ENCODE measurements around the gene DNMT3A.
A peak's percentile ranks its signal among the peaks of the same experiment; 100 is the strongest.

DNMT3A gene

DNA sequence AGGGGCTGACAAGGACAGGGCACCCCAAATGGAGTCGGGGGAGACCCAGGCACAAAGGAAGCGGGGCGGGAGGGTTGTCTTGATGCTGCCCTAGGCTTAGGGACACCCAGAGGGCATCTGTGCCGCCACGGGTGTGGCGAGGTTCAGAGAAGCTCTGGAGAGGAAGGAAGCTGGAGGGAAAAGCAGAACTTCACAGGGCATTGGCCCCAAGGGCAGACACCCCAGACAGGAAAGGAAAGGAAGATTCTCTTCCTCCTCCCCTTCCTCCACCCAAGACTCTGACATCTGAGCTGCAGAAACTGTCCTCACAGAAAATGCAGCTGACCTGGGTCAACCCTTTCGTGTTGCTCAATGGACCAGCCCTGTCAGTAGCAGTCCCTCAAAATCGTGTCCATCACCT, 25.6 kb downstream of the DNMT3A start:
- Histone ChIP-seq H3K9me3 (ENCODE audit: control insufficient read depth in 1 of 2, low read length in 2 of 2) (no peaks in the 10 kb centered on the region), H3K4me1 (ENCODE audit: control insufficient read depth in 1 of 2, insufficient read depth in 2 of 2, low read length in 2 of 2) (peaks cover 19 to 26% of the 10 kb centered on the region in 2 donors), H3K27ac (ENCODE audit: low read depth, low read length) (no peak overlapping the region), H3K9ac (ENCODE audit: low read depth in 1 of 2, low read length in 2 of 2) (no peak overlapping the region), H3K4me3 (ENCODE audit: low read depth in 1 of 2, low read length in 2 of 2) (no peak overlapping the region), H3K36me3 (ENCODE audit: control insufficient read depth in 1 of 2, insufficient read depth in 2 of 2, low read length in 2 of 2) (peaks cover 3 to 5% of the 10 kb centered on the region in 2 donors), H3K27me3 (ENCODE audit: control insufficient read depth in 1 of 2, insufficient read depth in 2 of 2, low read length in 2 of 2) (no peaks in the 10 kb centered on the region)

DNA sequence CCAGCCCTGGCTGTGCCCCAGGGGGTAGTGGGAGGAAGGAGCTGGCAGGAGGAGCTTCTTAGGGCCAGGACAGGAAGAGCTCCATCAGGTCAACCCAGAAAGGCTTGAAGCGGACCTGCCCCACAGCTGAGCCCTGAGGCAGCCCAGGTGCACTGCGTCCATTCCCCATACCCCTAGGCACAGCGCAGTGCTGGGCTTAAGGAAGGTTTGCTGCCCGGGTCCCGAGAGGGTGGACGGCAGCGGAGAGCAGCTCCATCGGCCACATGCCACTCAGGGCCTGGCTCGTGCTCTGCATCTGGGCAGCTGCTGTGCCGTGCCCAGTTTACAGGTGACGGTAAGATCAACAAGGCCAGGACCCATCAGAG, 26.4 kb downstream of the DNMT3A start:
- Histone ChIP-seq H3K9me3 (ENCODE audit: control insufficient read depth in 1 of 2, low read length in 2 of 2) (no peaks in the 10 kb centered on the region), H3K36me3 (ENCODE audit: control insufficient read depth in 1 of 2, insufficient read depth in 2 of 2, low read length in 2 of 2) (peaks cover 3 to 5% of the 10 kb centered on the region in 2 donors), H3K4me1 (ENCODE audit: control insufficient read depth in 1 of 2, insufficient read depth in 2 of 2, low read length in 2 of 2) (peaks cover 24 to 33% of the 10 kb centered on the region in 2 donors), H3K27me3 (ENCODE audit: control insufficient read depth in 1 of 2, insufficient read depth in 2 of 2, low read length in 2 of 2) (no peaks in the 10 kb centered on the region), H3K9ac (ENCODE audit: low read depth in 1 of 2, low read length in 2 of 2) (no peak overlapping the region), H3K4me3 (ENCODE audit: low read depth in 1 of 2, low read length in 2 of 2) (no peak overlapping the region), H3K27ac (ENCODE audit: low read depth, low read length) (no peak overlapping the region)

DNA sequence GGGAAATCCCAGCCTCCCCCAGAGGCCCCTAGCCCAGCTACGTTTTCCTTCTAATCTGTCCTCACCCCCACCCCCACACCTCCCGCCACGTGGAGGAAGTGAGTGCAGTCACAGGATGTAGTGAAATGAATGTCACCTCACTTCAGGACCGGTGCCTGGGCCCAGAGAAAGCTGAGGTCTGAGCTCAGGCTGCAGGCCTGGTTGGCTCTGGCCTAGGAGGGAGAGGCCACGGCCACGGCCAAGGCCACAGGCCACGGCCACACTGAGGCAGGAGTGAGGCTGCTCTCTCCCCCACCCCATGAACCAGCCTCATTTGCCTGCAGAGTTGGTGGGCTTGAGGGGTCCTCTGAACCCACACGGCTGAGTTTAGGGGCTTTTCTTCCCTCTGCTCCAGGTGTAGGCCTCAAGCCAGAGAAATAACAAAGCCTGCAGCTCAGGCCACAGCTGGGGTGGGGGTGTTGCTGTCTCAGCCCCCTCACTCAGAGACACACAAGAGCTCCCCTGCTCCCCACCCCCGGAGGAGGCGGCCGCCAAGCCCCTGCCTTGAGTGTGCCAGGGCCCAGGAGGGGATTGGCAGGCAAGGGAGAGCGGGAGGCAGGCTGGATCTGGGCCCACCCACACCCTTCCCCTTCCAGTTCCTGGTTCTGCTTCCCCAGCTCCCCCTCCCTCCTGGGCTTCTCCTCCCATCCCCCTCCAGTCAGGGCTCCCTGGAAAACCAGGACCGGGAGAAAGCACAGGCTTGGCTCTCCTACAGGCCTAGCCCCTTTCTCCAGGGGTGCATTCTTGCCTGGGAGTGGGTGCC, 27.0 kb downstream of the DNMT3A start:
- peak overlapping the region; percentile 42 for H3K27ac ChIP-seq (ENCODE audit: low read depth, low read length)
- H3K4me1 ChIP-seq (ENCODE audit: control insufficient read depth in 1 of 2, insufficient read depth in 2 of 2, low read length in 2 of 2), result peaks cover 26 to 34% of the 10 kb centered on the region in 2 donors
- peaks cover 3 to 5% of the 10 kb centered on the region in 2 donors for H3K36me3 ChIP-seq (ENCODE audit: control insufficient read depth in 1 of 2, insufficient read depth in 2 of 2, low read length in 2 of 2)
- H3K27me3 ChIP-seq (ENCODE audit: control insufficient read depth in 1 of 2, insufficient read depth in 2 of 2, low read length in 2 of 2), result no peaks in the 10 kb centered on the region
- no peak overlapping the region for H3K4me3 ChIP-seq (ENCODE audit: low read depth in 1 of 2, low read length in 2 of 2)
- H3K9ac ChIP-seq (ENCODE audit: low read depth in 1 of 2, low read length in 2 of 2), result no peak overlapping the region
- no peaks in the 10 kb centered on the region for H3K9me3 ChIP-seq (ENCODE audit: control insufficient read depth in 1 of 2, low read length in 2 of 2)

DNA sequence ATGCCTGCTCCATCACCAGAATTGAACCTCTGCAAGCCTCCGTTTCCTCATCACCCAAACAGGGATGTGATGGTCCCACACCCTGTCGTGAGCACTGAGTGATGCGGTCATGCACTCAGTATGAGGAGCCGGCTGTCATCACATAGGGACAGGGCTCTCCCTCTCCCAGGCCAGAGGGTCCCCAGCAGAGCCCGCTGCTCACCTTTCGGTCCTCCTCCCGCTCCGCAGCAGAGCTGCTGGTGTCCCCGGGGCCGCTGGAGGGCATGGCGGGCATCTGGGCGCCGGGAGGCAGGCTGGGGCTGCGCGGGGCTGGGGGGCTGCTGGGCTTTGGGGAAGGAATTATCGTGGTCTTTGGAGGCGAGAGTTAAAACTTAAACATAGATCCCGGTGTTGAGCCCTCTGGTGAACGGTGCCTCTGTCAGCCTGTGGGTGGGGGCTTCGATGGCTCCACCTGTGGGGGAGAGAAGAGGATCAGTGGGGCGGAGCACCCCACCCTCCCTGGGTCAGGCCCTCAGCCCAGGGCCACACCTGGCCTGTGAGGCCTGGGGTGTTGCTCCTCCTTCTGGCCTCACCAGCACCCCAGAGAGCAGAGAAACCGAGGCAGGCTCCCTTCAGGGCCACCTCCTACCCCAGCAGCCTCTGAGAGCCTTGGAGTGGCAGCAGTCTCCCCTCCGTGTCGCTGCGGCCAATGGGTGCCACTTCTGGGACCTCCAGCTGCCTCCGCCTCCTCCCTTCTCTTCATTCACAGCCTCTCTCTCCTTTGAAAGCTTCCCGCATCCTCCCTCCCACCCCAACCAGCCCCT, 27.8 kb downstream of the DNMT3A start:
- H3K9me3 ChIP-seq (ENCODE audit: control insufficient read depth in 1 of 2, low read length in 2 of 2), result no peaks in the 10 kb centered on the region
- no peak overlapping the region for H3K4me3 ChIP-seq (ENCODE audit: low read depth in 1 of 2, low read length in 2 of 2)
- H3K9ac ChIP-seq (ENCODE audit: low read depth in 1 of 2, low read length in 2 of 2), result no peak overlapping the region
- no peaks in the 10 kb centered on the region for H3K27me3 ChIP-seq (ENCODE audit: control insufficient read depth in 1 of 2, insufficient read depth in 2 of 2, low read length in 2 of 2)
- H3K27ac ChIP-seq (ENCODE audit: low read depth, low read length), result no peak overlapping the region
- peaks cover 3 to 5% of the 10 kb centered on the region in 2 donors for H3K36me3 ChIP-seq (ENCODE audit: control insufficient read depth in 1 of 2, insufficient read depth in 2 of 2, low read length in 2 of 2)
- H3K4me1 ChIP-seq (ENCODE audit: control insufficient read depth in 1 of 2, insufficient read depth in 2 of 2, low read length in 2 of 2), result peaks cover 26 to 34% of the 10 kb centered on the region in 2 donors

DNA sequence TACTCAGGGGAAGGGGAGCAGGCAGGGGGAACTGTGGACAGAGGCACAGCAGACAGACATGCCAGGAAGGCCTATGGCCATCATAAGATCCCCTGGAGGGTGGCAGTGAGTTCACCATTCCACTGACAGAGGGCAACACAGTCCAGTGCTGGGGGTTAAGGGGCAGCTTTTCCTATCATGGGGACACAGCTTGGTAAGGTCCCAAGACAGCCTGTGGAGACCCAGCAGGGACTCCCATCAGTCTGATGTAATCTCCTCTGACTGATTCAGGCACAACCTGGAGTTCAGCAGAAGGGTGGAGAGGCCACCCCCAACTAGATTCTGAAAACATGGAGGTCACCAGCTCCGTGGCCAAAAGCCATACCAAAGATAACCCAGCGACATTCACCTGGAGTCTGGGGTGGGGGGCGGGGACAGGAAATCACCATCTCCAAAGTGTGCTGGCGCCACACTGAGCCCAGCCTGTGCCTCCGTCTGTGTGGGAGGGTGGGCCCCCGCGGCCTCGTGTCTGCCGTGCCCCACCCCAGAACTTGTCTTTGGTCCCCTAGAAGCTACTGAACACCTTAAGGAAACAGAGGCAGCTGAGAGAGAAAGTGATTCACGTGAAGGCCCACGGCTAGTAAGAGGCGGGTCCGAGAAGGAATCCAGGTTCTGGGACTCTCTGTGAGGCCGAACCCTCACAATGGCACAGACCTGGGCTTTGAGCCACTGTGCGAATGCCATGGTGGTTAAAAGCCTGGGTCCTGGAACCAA, 28.6 kb downstream of the DNMT3A start:
- Histone ChIP-seq H3K4me3 (ENCODE audit: low read depth in 1 of 2, low read length in 2 of 2) (no peak overlapping the region), H3K27ac (ENCODE audit: low read depth, low read length) (no peak overlapping the region), H3K27me3 (ENCODE audit: control insufficient read depth in 1 of 2, insufficient read depth in 2 of 2, low read length in 2 of 2) (no peaks in the 10 kb centered on the region), H3K4me1 (ENCODE audit: control insufficient read depth in 1 of 2, insufficient read depth in 2 of 2, low read length in 2 of 2) (peaks cover 26 to 34% of the 10 kb centered on the region in 2 donors), H3K9me3 (ENCODE audit: control insufficient read depth in 1 of 2, low read length in 2 of 2) (no peaks in the 10 kb centered on the region), H3K36me3 (ENCODE audit: control insufficient read depth in 1 of 2, insufficient read depth in 2 of 2, low read length in 2 of 2) (peaks cover 5 to 7% of the 10 kb centered on the region in 2 donors), H3K9ac (ENCODE audit: low read depth in 1 of 2, low read length in 2 of 2) (no peak overlapping the region)

DNA sequence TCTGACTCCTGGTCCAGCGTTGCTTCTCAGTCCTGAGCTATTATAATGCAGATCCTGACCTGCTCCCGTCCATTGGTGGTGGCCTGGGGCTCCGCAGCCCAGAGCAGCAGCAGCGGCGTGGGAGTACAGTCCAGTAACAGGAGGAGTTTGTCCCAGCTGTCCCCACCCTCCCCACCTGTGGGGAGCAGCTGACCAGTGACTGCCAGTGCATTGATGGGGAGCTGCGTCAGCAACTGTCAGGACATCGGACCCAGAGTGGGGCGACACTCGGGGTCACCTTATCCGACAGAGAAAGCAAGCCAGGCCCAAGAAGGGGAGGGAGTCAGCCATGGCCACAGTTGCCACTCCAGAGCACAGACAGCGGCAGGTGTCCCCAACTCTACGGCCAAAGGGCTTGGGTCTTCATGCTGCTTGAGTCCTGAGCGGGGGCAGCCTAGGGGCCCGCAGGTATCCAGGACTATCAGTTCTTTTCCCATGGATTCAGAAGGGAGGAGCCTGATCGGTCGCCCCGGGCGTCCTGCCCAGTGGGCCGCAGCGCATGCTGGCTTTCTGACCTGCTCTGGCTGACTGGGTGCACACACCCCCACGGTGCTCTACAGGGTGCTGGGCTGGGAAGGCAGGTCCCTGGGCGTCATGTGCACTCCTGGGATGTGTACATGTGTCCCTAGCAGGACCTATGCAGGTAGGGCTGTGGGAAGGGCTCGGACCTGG, 29.7 kb downstream of the DNMT3A start:
- H3K36me3 ChIP-seq (ENCODE audit: control insufficient read depth in 1 of 2, insufficient read depth in 2 of 2, low read length in 2 of 2), result peaks cover 6 to 13% of the 10 kb centered on the region in 2 donors
- H3K9ac ChIP-seq (ENCODE audit: low read depth in 1 of 2, low read length in 2 of 2), result no peak overlapping the region

DNA sequence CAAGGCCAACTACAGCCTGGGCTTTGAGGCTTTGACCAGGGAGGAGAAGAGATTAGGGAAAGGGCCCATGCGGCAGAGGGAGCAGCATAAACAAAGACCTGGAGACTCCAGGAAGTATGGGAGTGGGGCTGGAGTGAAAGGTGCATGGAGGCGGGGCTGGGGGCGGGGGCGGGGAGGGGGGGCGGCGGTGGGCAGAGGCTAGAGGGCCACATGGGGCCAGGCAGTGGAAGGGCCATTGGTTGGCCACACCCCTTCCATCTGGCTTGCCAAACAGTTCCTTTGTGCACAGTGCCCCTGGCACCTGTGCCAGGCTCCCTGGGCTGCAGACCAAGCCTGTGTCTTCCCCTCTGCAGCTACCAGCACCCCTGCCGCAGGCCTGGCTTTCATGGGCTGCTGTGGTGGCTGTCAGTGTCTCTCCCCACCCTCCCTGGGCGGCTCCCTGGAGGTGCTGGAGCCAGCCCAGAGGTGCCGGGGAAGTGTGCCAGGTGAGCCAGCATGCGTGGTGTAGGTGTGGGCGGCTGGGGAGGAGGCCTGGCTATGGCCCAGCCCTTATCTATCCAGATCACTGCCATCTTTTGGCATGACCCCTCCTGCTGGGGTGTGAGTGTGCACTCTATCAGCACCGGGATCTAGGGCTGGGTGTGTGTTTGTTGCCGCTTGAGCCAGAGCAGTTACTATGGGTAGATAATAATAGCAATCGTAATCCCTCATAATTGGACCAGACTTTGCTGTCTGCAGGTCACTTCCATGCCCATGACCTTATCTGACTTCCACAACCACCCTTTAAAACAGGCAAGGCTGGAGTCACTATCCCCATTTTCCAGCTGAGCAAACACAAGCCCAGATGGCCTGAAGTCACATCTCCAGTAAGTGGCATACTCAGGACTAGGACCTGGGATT, 30.5 kb downstream of the DNMT3A start:
- Histone ChIP-seq H3K36me3 (ENCODE audit: control insufficient read depth in 1 of 2, insufficient read depth in 2 of 2, low read length in 2 of 2) (peaks cover 13 to 18% of the 10 kb centered on the region in 2 donors), H3K9me3 (ENCODE audit: control insufficient read depth in 1 of 2, low read length in 2 of 2) (no peaks in the 10 kb centered on the region), H3K4me3 (ENCODE audit: low read depth in 1 of 2, low read length in 2 of 2) (no peak overlapping the region), H3K4me1 (ENCODE audit: control insufficient read depth in 1 of 2, insufficient read depth in 2 of 2, low read length in 2 of 2) (peaks cover 26 to 31% of the 10 kb centered on the region in 2 donors), H3K27ac (ENCODE audit: low read depth, low read length) (peak overlapping the region; percentile 55), H3K27me3 (ENCODE audit: control insufficient read depth in 1 of 2, insufficient read depth in 2 of 2, low read length in 2 of 2) (no peaks in the 10 kb centered on the region), H3K9ac (ENCODE audit: low read depth in 1 of 2, low read length in 2 of 2) (no peak overlapping the region)

More for the DNA sequence above, 29.7 kb downstream of the DNMT3A start:
- H3K27ac ChIP-seq (ENCODE audit: low read depth, low read length), result no peak overlapping the region
- no peak overlapping the region for H3K4me3 ChIP-seq (ENCODE audit: low read depth in 1 of 2, low read length in 2 of 2)
- no peaks in the 10 kb centered on the region for H3K9me3 ChIP-seq (ENCODE audit: control insufficient read depth in 1 of 2, low read length in 2 of 2)
- H3K4me1 ChIP-seq (ENCODE audit: control insufficient read depth in 1 of 2, insufficient read depth in 2 of 2, low read length in 2 of 2), result peaks cover 26 to 34% of the 10 kb centered on the region in 2 donors
- H3K27me3 ChIP-seq (ENCODE audit: control insufficient read depth in 1 of 2, insufficient read depth in 2 of 2, low read length in 2 of 2), result no peaks in the 10 kb centered on the region

DNA sequence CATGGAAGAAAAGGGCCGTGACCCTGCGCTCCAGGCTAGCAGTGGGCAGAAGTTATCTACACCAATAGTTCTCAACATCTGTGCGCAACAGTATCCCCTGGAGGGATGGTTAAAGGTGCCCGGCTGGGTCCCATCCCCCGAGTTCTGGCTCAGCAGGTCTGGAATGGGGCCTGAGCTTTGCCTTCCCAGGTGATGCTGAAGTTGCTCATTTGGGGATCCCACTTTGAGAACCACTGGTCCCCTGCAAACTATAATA, 31.1 kb downstream of the DNMT3A start:
- Histone ChIP-seq H3K9ac (ENCODE audit: low read depth in 1 of 2, low read length in 2 of 2) (no peak overlapping the region), H3K27me3 (ENCODE audit: control insufficient read depth in 1 of 2, insufficient read depth in 2 of 2, low read length in 2 of 2) (no peaks in the 10 kb centered on the region), H3K4me3 (ENCODE audit: low read depth in 1 of 2, low read length in 2 of 2) (no peak overlapping the region), H3K9me3 (ENCODE audit: control insufficient read depth in 1 of 2, low read length in 2 of 2) (no peaks in the 10 kb centered on the region), H3K36me3 (ENCODE audit: control insufficient read depth in 1 of 2, insufficient read depth in 2 of 2, low read length in 2 of 2) (peaks cover 15 to 22% of the 10 kb centered on the region in 2 donors), H3K27ac (ENCODE audit: low read depth, low read length) (peak overlapping the region; percentile 55), H3K4me1 (ENCODE audit: control insufficient read depth in 1 of 2, insufficient read depth in 2 of 2, low read length in 2 of 2) (peaks cover 26 to 34% of the 10 kb centered on the region in 2 donors)

DNA sequence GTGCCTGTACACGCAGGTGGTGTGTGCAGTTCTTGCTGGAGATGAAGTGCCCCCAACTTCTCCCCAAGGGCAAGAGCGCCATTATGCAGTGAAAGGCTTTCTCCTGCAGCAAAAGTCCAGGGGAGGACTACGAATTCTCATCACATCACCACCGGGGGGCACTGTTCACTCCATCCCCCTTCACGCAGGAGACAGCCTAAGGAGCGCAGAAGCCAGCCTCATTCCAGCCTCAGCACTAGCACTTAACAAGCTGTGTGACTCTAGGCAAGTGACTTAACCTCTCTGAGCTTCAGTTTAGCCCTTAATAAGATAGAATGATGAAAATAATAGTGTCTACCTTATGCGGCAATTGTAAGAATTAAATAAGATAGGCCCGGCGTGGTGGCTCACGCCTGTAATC, 32.3 kb downstream of the DNMT3A start:
- Histone ChIP-seq H3K27ac (ENCODE audit: low read depth, low read length) (no peak overlapping the region), H3K27me3 (ENCODE audit: control insufficient read depth in 1 of 2, insufficient read depth in 2 of 2, low read length in 2 of 2) (no peaks in the 10 kb centered on the region), H3K9me3 (ENCODE audit: control insufficient read depth in 1 of 2, low read length in 2 of 2) (no peaks in the 10 kb centered on the region), H3K36me3 (ENCODE audit: control insufficient read depth in 1 of 2, insufficient read depth in 2 of 2, low read length in 2 of 2) (peaks cover 15 to 24% of the 10 kb centered on the region in 2 donors), H3K4me3 (ENCODE audit: low read depth in 1 of 2, low read length in 2 of 2) (no peak overlapping the region), H3K4me1 (ENCODE audit: control insufficient read depth in 1 of 2, insufficient read depth in 2 of 2, low read length in 2 of 2) (peaks cover 15 to 23% of the 10 kb centered on the region in 2 donors), H3K9ac (ENCODE audit: low read depth in 1 of 2, low read length in 2 of 2) (no peak overlapping the region)
